Pancreas (tissue), 10 donors: ENCODE data around the gene CERT1. TPM values are rescaled to one million over a fixed set of nuclear protein-coding genes. Genes with fewer than 3 reads are reported as not detected.
"Not testable (repeated sequence)": the region's sequence is repeated elsewhere in the genome, so short reads cannot be mapped to it uniquely, and the experiment has no call there.

Experiments used
- ATAC-seq, 4 donors: fragments of 200-7000 bp; cut with Tn5 transposase; one replicate each; pipeline versions ENCODE4 v1.8.0 to v1.9.1; 2020; ENCODE audit warnings: mild to moderate bottlenecking in 4 of 4, moderate library complexity in 4 of 4
- DNase-seq, 6 donors: peaks; one replicate each; pipeline ENCODE4 v3.0.0-alpha.2; 2020
- FAIRE-seq: peaks from 2 replicates; lab custom pipeline; 2012; peaks lifted over from hg19 to GRCh38; lab: Jason Lieb, UNC
- H3K27ac ChIP-seq, 4 donors: fragments of 200-600 bp; sonication (generic); 1 replicate in 3 of 4; 2 replicates in 1 of 4; pipeline versions ENCODE4 v1.5.0 to v1.8.0; 2020
- H3K27me3 ChIP-seq, 4 donors: fragments of 200-600 bp; one replicate each; pipeline ENCODE4 v1.8.0; 2021
- H3K36me3 ChIP-seq, 3 donors: fragments of 200-600 bp; sonication (generic) in 1 of 3; one replicate each; pipeline versions ENCODE4 v1.5.0 to v1.8.0; 2020 to 2021
- H3K4me1 ChIP-seq, 3 donors: fragments of 200-600 bp; one replicate each; pipeline ENCODE4 v1.8.0; 2021
- H3K4me3 ChIP-seq, 4 donors: fragments of 200-600 bp; sonication (generic) in 2 of 4; one replicate each; pipeline versions ENCODE4 v1.5.0 to v1.8.0; 2020 to 2021
- H3K9me3 ChIP-seq, 4 donors: fragments of 200-600 bp; one replicate each; pipeline ENCODE4 v1.8.0; 2021
- WGBS, 2 donors: extraction: QIAGEN DNeasy Blood & Tissue Kit; methylation state at CpG; one replicate each; pipeline ENCODE4 v1.1.7; 2013; 5-methylcytosine and 5-hydroxymethylcytosine counted together
- intact Hi-C, 3 donors: fragments of 100-400 bp; cut with DNase I; formaldehyde crosslinking; loops; one replicate each; pipeline versions ENCODE4 v1.11.1 to v1.14.2; 2022
- polyA plus RNA-seq, 2 donors: library from polyadenylated mRNA; stranded (reverse); fragments of 200-250 nt; gene quantifications; one replicate each; pipeline ENCODE4 v1.2.3, GENCODE V29; 2013
- total RNA-seq, 6 donors: library from RNA; stranded (reverse); fragmentation: NEBNext Ultra II Directional in 4 of 6; extraction: Animal tissue kit (Norgen Biotek cat#: 25700) in 4 of 6; gene quantifications; one replicate each; pipeline versions ENCODE4 v1.2.1 to v1.2.4, GENCODE V29; 2021 to 2023
- TF ChIP-seq, protein P1 (sequence below), 4 donors: fragments of 200-600 bp; sonication (generic) in 3 of 4; IDR thresholded peaks; one replicate each; pipeline versions ENCODE4 v1.5.0 to v1.8.0; 2021; ENCODE audit warnings: antibody characterized with exemption in 4 of 4
- donor health status: healthy with polysubstance abuse.
- donor health status: DM: no; HTN: no; CAD: no; lungs with moderate emphysema.
- donor health status: DM: no; HTN: no; CAD: no.
- donor health status: control.
- donor health status: control.
- donor health status: Bipolar disorder and iron deficiency.
- donor health status: DM: yes; HTN: yes; CAD: no.
- donor health status: DM: no; HTN: no; CAD: no.
- donor health status: DM: no; HTN: no; CAD: no.
- donor health status: DM: yes; HTN: yes; CAD: no.

CERT1 gene
- total and polyA plus RNA-seq, 8 donors, result 6.2 to 22.7 (median 11.1) TPM

DNA sequence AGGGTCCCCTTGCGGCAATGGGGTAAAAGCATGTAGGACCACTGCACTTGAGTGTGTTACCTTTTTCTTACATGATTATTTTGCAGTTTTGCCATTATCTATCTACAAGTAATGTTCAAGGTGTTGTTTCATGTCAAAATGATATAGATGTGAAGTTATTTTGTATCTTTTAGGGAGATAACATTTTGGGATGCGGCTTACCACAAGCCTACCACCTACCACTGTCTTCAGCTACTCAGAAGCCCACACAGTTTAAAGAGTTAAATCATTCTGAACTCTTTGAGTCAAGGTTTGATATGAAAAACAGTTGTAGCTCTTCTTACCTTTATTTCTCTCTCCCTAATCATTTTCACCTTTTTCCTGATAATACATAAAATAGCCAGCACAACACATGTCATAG is 19.8 kb downstream of the CERT1 start:
- H3K4me1 ChIP-seq, result no peaks in the 10 kb centered on the region
- H3K4me3 ChIP-seq, result no peak overlapping the region
- intact Hi-C loops, result no loop called here
- WGBS, 2 donors, result 97 to 98% methylated on average over 2 of the region's 2 CpGs
- no peak overlapping the region for H3K27ac ChIP-seq
- no peaks in the 10 kb centered on the region for H3K9me3 ChIP-seq
- TF ChIP-seq, protein P1, sequence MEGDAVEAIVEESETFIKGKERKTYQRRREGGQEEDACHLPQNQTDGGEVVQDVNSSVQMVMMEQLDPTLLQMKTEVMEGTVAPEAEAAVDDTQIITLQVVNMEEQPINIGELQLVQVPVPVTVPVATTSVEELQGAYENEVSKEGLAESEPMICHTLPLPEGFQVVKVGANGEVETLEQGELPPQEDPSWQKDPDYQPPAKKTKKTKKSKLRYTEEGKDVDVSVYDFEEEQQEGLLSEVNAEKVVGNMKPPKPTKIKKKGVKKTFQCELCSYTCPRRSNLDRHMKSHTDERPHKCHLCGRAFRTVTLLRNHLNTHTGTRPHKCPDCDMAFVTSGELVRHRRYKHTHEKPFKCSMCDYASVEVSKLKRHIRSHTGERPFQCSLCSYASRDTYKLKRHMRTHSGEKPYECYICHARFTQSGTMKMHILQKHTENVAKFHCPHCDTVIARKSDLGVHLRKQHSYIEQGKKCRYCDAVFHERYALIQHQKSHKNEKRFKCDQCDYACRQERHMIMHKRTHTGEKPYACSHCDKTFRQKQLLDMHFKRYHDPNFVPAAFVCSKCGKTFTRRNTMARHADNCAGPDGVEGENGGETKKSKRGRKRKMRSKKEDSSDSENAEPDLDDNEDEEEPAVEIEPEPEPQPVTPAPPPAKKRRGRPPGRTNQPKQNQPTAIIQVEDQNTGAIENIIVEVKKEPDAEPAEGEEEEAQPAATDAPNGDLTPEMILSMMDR (IDR thresholded peaks at IDR 0.05), result no peak
- no peaks in the 10 kb centered on the region for H3K27me3 ChIP-seq
- no peaks in the 10 kb centered on the region for H3K36me3 ChIP-seq
- DNase-seq, result no peak
- no peak for FAIRE-seq
- no peak for ATAC-seq

DNA sequence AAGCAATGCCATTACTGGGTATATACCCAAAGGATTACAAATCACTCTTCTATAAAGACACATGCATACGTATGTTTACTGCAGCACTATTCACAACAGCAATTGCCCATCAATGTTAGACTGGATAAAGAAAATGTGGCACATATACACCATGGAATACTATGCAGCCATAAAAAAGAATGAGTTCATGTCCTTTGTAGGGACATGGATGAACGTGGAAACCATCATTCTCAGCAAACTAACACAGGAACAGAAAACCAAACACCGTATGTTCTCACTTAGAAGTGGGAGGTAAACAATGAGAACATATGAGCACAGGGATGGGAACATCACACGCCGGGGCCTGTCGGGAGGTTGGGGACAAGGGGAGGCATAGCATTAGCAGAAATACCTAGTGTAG is 21.6 kb downstream of the CERT1 start:
- H3K27ac ChIP-seq, H3K36me3 ChIP-seq, H3K4me3 ChIP-seq, FAIRE-seq, H3K9me3 ChIP-seq, H3K4me1 ChIP-seq, intact Hi-C loops, H3K27me3 ChIP-seq, ATAC-seq, DNase-seq: not testable (repeated sequence)
- 98% methylated on average over 6 of the region's 6 CpGs for WGBS, 2 donors

DNA sequence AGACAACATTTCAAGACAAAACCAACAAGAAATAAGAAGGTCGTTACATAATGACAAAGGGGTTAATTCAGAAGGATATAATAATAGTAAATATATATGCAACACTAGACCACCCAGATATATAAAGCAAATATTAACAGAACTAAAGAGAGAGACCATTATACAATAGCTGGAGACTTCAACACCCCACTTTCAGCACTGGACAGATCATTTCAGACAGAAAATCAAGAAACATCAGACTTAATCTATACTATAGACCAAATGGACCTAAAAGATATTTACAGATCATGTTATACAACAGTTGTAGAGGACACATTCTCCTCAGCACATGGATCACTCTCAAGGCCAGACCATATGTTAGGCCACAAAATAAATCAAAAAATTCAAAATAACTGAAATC is 26.8 kb downstream of the CERT1 start:
- FAIRE-seq (no peak), ATAC-seq (no peak), DNase-seq (no peak)
- TF ChIP-seq, protein P1 (IDR thresholded peaks at IDR 0.05), result no peak
- H3K9me3 ChIP-seq, result no peaks in the 10 kb centered on the region
- H3K27ac ChIP-seq, result no peak overlapping the region
- intact Hi-C loops, result no loop called here
- H3K27me3 ChIP-seq, result no peaks in the 10 kb centered on the region
- H3K36me3 ChIP-seq, result no peaks in the 10 kb centered on the region
- 90 to 100% methylated on average over 1 of the region's 1 CpG for WGBS, 2 donors
- no peaks in the 10 kb centered on the region for H3K4me1 ChIP-seq
- no peak overlapping the region for H3K4me3 ChIP-seq

DNA sequence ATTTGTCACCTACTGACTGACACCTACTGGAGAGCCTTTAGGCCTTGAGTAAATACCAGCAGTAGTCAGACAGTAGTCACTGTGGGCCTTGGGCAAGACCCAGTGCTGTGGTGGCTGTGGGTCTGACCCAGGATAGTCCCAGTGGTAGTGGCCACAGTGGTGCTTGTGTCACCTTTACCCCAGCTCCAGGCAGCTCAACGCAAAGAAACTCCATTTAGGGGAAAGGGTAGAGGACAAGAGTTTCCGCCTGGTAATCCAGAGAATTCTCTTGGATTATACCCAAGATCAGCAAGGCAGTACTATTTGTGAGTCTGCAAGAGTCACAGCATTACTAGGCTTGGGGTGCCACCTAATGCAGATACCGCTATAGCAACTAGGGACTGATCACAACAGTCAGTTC is 28.9 kb downstream of the CERT1 start:
- TF ChIP-seq, protein P1 (IDR thresholded peaks at IDR 0.05), result no peak
- Histone ChIP-seq H3K4me3 (no peak overlapping the region), H3K27me3 (no peaks in the 10 kb centered on the region), H3K27ac (no peak overlapping the region), H3K9me3 (no peaks in the 10 kb centered on the region), H3K4me1 (no peaks in the 10 kb centered on the region), H3K36me3 (no peaks in the 10 kb centered on the region)
- FAIRE-seq (no peak), DNase-seq (no peak), ATAC-seq (no peak)
- WGBS, 2 donors, result 95 to 98% methylated on average over 3 of the region's 3 CpGs
- intact Hi-C loops, result no loop called here

DNA sequence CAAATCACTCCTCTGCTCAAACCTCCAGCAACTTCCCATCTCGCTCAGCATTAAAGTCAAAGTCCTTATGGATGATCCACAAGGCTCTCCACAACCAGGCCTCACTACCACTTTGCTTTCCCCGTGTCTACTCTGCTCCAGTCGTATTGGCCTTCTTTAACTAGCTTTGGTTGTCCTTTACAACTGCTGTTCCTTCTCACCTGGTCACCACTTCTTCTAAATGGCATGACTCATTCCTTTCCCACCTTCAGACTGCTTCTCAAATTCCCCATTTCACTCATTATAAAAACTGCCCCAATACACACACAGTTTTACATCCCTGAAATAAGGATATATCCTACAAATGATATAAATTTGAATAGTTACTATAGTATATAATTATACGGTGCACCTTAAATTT is 30.4 kb downstream of the CERT1 start:
- no peak for FAIRE-seq
- intact Hi-C loops, result no loop called here
- Histone ChIP-seq H3K4me3 (no peak overlapping the region), H3K27me3 (no peaks in the 10 kb centered on the region), H3K9me3 (no peaks in the 10 kb centered on the region), H3K4me1 (no peaks in the 10 kb centered on the region), H3K36me3 (no peaks in the 10 kb centered on the region), H3K27ac (no peak overlapping the region)
- TF ChIP-seq, protein P1 (IDR thresholded peaks at IDR 0.05), result no peak
- no peak for ATAC-seq
- WGBS, 2 donors, result 93 to 97% methylated on average over 4 of the region's 4 CpGs
- no peak for DNase-seq
